Activated CD8-positive, alpha-beta memory T cell treated with anti-CD3 and anti-CD28 coated beads, Interleukin-2, amount 50 U/mL, for 24 hours (primary cell): ENCODE data around the gene DCLK1.

Experiments used
- DNase-seq: peaks from one replicate; pipeline ENCODE4 v3.0.0-alpha.2; 2020; ENCODE audit errors: extremely low read depth

The DCLK1 gene

DNA sequence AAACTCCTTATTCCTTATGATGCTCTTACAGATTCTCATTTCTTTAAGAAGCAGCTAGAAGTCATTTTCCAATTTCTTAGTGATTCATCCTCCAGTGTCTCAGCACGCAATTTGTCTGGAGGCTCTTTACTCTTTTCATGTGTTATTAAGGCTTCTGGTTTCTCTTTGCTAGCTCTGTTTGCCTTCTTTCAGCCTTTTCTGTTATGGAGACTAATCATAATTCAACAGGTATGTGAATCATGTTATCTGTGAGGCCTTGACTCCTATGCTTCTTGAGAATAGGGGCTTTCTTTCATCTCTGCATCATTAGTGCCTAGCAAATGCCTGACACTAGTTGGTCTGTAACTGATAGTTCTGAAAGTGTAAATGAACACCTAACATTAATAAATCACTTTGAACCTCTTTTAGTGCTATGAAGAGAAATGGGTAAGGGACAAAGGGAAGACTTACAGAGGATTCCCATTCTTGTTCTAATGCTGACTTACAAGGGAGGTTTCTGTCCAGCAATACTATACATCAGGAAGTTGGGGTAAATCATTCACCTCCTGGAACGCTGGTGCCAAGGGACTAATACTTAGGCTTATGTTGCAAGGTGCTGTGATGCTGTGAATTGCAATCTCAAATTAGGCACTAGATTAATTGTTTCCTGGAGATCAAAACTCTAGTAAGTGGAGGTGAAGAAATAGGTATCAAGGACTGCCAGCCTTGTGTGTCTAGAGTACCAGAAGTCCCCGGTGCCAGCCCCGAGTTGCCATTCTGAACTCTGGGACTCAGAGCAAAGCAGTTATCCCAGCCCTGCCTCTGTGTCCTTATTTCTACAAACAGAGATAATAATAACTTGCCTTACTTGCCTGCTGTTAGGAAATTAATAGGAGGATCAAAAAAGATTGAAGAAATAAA is 265.6 kb downstream of the DCLK1 start:
- DNase-seq, result no peak

- no peak for DNase-seq
These were observed 270.5 kb downstream of the DCLK1 start for GRCh38 chr13:35860661-35861060.

DNA sequence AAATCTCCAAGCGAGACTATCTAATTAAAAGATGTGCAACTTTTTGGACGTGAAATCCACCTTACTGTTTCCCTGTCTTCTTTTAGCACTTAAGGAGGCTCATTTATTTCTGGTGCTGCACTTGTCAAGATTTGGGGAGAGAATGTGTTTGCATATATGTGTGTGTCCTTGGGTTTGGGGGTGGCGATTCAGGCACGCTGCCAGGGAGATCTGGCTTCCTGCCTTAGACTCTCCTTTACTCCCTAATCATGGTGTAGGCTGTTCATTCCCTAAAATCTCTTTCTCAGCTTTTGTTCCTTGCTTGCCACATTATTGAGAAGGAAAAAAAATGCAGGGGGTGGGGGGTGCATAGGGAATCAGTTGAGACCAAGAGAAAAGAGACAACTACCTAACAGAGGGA is 271.2 kb downstream of the DCLK1 start:
- DNase-seq, result no peak

DNA sequence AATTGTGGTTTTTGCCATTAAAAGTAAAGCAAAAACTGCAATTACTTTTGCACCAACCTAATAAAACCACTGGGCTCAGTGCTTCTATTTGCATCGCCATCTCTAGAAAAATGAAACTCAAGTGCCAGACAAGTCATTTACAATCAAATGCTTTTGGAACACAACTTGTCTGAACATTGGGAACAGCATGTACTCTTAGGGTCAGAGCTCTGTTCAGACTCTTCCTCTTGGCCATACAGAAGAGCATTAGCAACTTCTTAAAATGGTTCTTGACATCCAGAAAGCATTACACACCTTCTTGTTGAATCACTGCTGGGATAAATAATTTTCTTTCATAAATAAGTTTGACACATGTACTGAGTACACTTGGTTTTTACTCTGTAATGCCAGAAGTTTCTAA is 272.5 kb downstream of the DCLK1 start:
- no peak for DNase-seq

- DNase-seq, result no peak
These were observed 273.4 kb downstream of the DCLK1 start for GRCh38 chr13:35857769-35858168.

GRCh38 chr13:35856721-35857364 is 274.3 kb downstream of the DCLK1 start:
- no peak for DNase-seq

DNA sequence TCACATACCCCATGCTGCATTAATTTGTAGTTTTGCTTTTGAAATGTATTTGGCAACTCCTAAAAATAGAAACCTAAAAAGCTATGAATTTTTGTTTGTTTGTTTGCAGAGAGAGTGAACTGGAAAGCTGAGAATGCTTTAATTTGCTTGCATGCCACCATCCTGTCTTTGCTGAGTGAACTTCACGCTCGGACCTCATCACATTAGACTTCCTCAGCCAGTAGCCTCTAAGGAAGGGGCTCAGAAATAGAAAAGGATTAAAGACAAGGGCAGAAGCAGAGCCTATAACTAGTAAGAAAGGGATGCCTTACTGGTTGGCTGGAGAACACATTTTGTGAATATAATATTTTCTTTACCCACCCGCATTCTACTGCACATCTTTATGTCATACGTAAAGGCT is 275.1 kb downstream of the DCLK1 start:
- DNase-seq, result no peak

DNA sequence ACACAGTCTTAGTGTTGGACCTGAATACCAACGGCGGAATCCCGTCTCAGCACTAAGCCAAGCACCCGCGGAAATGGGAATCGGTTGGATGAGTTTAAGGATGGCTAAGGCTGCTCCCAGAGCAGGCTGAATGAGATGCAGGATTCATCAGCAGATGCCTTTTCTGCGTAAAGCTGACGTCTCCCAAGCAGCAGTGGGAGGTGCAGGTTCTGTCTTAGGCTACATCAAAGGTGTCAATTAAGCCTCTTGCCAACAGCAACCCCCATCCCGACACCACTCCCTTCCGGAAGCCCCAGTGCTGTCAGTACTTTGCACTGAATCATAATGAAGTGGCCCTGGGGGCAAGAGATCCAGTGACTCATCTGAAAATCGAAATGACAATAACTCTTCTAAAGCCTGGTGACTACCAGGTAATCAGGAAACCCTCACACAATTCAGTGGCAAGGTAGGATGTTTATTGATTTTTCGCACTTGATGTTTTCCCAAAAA is 275.6 kb downstream of the DCLK1 start:
- DNase-seq, result no peak

DNA sequence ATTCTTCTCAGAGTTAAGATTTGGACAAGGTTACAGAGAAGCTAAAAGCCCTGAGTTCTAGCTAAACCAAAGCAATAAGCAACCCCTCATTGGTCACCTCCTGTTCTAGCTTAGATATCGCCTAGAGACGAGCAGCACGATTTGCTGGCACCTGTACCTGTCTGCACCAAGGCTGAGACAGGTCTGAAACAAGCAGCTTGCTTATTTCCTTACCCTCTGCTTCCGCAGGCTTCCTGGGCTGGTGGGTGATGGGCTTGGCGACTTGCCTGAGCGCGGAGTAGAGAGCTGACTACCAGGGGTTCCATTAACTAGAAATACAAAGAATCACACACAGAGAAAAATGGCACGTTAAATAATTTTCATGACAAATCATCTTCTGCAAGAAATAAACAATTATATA is 276.9 kb downstream of the DCLK1 start:
- no peak for DNase-seq

GRCh38 chr13:35851881-35852280 is 279.3 kb downstream of the DCLK1 start:
- no peak for DNase-seq

DNA sequence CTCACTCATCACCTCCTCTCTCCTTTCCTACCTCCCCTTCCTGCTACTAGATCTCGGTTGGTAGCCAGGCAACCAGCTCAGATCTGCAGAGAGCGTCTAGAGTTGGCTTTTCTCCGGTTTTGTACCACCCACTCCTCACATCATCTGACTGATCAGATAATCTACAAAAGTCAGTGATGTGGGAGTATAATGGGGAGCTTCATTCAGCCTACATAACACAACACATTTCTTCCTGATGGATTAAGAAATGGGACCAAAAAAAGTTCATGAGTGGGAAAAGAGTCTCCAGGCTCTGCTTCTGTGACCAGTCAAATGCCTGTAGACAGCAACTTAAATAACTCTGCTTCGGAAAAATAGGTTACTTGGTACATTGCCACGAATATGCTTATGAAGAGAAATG is 279.8 kb downstream of the DCLK1 start:
- DNase-seq, result no peak

GRCh38 chr13:35850569-35850968 is 280.6 kb downstream of the DCLK1 start:
- DNase-seq, result no peak

- no peak for DNase-seq
These were observed 281.9 kb downstream of the DCLK1 start for GRCh38 chr13:35849256-35849644.

DNA sequence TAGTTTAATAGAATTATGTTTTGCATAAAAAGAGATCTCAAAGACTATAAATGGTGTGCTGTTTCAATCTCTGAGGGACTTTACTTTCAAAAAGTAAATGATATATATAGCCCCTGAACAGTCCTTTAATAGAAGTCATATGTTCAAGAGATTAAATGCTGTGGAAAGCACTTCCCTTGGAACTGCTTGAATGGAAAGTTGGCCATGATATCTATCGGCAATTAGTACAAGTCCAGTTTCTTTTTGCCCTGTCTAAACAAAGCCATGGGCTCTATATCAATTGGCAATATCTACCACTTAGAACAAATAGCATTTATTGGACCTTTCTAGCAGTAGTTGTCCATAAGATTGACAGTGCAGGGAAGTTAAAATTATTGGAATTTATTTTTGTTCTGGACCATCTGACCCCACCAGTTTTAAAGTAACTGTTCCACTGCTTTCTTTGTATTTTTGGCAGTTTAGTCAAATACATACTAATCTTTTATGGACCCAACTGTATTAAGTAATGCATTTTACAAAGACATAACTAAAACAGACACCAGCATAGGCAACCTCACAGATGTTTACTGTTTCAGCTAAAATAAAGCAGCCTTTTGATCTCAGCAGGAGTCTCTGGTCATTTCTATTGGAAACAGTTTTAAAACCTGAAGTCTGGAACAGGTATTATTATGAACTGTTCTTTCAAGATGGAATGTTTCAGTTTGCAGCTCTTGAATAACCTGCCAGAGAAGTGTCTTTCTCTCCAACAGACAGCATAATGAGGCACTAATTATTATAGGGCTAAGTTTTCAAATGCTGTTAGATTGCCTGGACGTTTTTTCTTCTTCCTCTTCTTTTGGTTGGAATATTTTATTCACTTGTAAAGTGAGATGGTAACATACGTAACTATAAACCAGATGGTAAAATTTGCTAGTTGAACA is 282.6 kb downstream of the DCLK1 start:
- no peak for DNase-seq

- no peak for DNase-seq
These were observed 287.9 kb downstream of the DCLK1 start for GRCh38 chr13:35843272-35843671.

DNA sequence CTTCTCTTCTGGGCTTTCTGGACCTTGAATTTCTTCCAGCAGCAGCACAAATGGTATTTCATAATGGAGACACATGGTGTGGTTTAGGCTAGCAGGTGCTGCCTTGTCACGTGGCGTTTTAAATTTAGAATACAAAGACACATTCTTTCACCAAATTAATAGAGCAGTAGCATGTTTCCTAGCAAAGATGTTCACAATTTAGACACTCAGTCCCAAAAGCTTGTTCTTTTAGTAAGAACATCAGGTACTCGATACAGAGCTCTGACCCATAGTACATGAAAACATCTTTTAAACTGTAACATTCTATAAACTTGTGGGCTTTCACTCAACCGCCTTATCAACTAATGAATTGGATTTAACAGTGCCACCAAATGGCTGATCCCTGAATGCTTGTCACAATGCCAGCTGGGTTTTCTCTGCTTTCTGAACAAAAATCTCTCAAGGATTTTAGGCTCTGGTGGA is 290.1 kb downstream of the DCLK1 start:
- DNase-seq, result no peak

GRCh38 chr13:35839806-35840205 is 291.4 kb downstream of the DCLK1 start:
- DNase-seq, result no peak

GRCh38 chr13:35838356-35838755 is 292.8 kb downstream of the DCLK1 start:
- DNase-seq, result no peak

DNA sequence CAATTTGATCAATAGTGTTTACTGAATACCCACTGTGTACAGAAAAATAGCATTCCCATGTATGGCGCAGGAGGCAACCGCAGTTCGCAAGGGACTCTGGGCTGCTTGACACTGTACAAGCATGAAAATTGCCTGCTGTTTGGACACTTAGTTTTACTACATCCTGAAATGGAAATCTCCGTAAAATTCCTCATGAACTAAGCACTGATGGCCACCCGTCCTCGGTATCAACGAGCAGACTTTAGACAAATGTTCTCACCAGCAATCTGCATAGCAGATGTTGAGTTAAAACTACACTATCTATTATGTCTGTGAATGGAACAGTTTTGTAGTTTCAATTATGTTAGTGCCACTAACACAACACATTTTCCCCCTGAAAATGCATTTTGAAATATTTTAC is 294.7 kb downstream of the DCLK1 start:
- no peak for DNase-seq

GRCh38 chr13:35835989-35836388 is 295.2 kb downstream of the DCLK1 start:
- DNase-seq, result no peak

GRCh38 chr13:35833608-35834275 is 297.4 kb downstream of the DCLK1 start:
- DNase-seq, result no peak
